SK-N-SH treated with all-trans-retinoic acid at 6 μM for 48 hours (cell line): Measurements from ENCODE around the gene PNPLA6.

Experiments used
- ZC3H10 ChIP-seq: fragments of 250-450 bp; sonication (Bioruptor Pico); IDR thresholded peaks from 2 replicates; pipeline ENCODE4 v1.5.1; 2021; ENCODE audit warnings: mild to moderate bottlenecking, moderate library complexity
- ZNF8 ChIP-seq: fragments of 450-650 bp; formaldehyde crosslinking; IDR thresholded peaks from 2 replicates; pipeline ENCODE4 v1.5.0; 2020; ENCODE audit warnings: mild to moderate bottlenecking, moderate library complexity
- TF ChIP-seq, protein P1 (sequence below): fragments of 250-450 bp; sonication (Bioruptor Pico); IDR thresholded peaks from 2 replicates; pipeline ENCODE4 v1.5.1; 2021; ENCODE audit warnings: mild to moderate bottlenecking, moderate library complexity

DNA sequence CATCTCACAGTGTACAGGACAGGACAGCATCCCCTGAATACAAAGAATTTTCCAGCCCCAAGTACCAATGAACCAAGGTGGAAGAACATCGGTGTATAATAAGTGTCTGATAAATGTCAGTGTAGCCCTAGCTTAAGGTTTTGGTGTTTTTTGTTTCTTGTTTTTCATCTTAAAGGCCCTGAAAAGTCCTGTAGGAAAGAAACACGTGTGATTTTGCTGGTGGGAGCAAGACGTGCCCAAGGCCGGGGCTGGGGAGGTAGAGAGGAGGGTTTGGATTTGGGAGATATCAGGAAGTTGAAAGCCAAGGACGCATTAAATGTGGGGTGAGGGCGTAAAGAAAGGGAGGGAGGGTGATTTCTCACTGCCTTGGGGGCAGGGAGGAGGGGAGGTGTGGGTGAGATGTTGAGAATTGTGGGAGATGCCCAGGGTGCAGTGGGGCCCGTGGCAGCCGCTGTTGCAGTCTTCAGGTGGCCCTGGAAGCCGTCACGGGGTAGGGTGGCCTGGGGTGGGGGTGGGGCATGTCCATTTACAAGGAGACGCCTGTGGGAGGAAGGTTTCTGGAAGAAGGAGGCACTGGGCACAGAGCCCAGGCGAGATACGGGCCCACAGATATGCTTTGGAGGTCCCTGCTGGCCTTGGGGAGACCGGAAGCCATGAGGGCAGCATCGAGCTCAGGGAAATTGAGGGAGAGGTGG, 66.9 kb downstream of the PNPLA6 start:
- TF ChIP-seq ZNF8 (CRISPR knock-in tag) (no peak), ZC3H10 (CRISPR knock-in tag) (no peak)
- TF ChIP-seq, protein P1, sequence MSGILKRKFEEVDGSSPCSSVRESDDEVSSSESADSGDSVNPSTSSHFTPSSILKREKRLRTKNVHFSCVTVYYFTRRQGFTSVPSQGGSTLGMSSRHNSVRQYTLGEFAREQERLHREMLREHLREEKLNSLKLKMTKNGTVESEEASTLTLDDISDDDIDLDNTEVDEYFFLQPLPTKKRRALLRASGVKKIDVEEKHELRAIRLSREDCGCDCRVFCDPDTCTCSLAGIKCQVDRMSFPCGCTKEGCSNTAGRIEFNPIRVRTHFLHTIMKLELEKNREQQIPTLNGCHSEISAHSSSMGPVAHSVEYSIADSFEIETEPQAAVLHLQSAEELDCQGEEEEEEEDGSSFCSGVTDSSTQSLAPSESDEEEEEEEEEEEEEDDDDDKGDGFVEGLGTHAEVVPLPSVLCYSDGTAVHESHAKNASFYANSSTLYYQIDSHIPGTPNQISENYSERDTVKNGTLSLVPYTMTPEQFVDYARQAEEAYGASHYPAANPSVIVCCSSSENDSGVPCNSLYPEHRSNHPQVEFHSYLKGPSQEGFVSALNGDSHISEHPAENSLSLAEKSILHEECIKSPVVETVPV (CRISPR knock-in tag), result no peak
